Endometrial microvascular endothelial cells (primary cell): ENCODE data around the gene GABRG3. TPM values are rescaled to one million over a fixed set of nuclear protein-coding genes. Genes with fewer than 3 reads are reported as not detected.

Experiments
- in situ Hi-C: cut with HindIII; loops from 2 replicates; pipeline ENCODE4 v1.10.0; 2017; ENCODE audit warnings: low sequenced_read_pairs, low pct_unique_long_range_greater_than_20kb; ENCODE audit errors: inconsistent ontology term
- total RNA-seq: library from RNA; depleted of rRNA; stranded (reverse); fragments of >200 nt; gene quantifications from one replicate; pipeline ENCODE4 v1.2.3, GENCODE V29; 2015; ENCODE audit errors: inconsistent ontology term

The GABRG3 gene
- total RNA-seq, 1 donor from 2014 or later, result not detected

DNA sequence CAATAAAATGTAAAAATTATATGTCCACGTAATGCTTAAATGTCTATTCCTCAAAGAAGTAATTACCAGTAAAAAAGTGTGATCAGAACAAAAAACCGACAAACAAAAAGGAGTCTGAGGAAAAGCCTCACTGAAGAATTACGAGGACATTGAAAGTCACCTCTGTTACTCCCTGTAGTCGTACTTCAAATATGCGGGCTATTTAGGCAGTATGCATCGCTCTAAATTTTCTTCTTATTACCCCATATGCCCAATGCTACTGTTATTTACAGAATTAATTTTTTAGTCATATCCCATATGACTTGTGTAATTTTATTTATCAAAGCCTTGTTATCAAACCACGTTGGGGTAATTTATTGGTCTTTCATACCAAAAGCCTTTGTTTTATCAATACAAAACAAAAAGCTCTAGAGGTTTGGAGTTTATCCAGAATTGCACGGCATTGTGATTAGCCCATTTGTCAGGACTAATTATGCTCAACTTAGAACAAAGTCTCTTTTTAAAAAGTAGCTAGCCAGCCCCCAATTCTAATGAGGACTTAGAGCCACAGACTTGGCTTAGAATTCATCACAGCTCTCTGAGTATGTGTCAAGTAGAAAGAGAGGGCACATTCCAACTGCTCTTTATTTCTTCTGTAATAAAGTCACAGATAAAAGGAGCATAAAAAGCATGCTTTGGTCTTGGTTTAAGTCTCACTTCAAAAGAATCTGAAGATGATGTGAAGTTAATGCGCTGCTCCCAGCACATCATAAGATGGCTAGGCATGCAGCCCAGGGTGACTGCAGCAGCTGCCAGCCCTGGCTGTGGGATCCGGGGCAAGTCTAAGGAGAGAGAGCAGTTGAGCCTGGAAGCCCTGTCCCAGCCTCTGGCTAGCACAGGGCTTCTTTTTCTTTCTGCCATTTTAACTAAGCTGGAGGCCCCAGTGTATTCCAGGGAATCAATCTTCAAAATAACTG lies 521.0 kb downstream of the GABRG3 start:
- in situ Hi-C loops, result no loop called here

DNA sequence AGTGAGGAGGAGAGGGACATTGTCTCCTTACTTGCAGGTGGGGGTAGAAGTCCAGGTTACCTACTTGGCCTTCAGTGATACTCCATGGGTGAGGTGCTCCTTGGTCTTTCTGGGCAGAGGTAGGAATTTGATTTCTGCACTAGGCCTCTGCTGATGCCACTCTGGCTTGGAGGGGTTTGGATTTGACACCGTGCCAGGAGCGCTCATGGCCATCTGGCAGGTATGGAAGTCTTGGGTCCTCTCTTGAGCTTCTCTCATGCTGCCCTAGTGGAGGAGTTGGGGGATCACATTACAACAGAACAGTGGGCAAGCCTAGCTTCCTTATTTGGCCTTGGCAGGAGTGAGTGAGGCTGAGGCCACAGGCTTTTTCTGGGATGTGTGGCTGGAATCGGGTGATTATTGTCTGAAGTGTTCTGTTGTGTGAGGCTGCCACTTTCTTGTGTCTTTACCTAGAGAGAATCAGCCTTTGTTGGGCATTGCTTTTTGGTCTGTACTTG lies 525.0 kb downstream of the GABRG3 start:
- in situ Hi-C loops, result no loop called here

GRCh38 chr15:27498700-27499099 lies 527.7 kb downstream of the GABRG3 start:
- in situ Hi-C loops, result no loop called here

- in situ Hi-C loops, result no loop called here
Measured at GRCh38 chr15:27499191-27499590, 528.2 kb downstream of the GABRG3 start.

DNA sequence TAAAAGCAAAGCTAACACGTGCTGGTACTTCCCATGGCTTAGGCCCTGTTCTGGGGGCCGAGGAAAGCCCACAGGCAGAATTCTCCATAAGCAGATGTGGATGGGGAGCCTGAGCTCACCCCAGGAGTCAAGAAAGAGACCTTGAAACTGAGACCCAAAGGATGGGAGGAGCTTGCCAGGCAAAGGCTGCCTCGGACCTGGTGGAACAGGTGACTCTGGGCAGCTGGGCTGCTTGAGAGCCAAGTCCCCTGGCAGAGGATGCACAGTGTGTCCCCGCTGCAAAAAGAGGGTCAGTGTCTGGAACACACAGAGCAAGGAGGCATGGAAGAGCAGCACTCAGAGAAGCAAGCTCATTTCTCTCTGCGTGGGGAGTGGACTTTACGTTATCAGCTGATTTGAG lies 528.7 kb downstream of the GABRG3 start:
- in situ Hi-C loops, result no loop called here

GRCh38 chr15:27500206-27500605 lies 529.2 kb downstream of the GABRG3 start:
- in situ Hi-C loops, result no loop called here

- in situ Hi-C loops, result no loop called here
Measured at GRCh38 chr15:27506752-27507151, 535.8 kb downstream of the GABRG3 start.

DNA sequence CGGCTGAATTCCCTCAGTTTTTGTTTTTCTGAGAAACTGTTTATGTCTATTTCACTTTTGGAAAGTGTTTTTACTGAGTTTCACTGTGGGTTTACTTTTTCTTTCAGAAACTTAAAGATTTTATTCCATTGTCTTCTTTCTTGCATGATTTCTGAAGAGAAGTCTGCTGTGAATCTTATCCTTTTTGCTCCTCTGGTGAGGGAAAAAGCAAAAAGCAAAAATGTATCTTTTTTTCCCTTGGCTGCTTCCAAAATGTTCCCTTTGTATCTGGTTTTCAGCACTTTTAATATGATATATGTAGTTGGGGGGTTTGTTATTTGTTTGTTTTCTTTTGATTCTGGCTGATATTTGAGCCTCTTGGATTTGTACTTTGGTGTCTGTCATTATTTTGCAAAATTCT lies 538.0 kb downstream of the GABRG3 start:
- in situ Hi-C loops, result no loop called here

DNA sequence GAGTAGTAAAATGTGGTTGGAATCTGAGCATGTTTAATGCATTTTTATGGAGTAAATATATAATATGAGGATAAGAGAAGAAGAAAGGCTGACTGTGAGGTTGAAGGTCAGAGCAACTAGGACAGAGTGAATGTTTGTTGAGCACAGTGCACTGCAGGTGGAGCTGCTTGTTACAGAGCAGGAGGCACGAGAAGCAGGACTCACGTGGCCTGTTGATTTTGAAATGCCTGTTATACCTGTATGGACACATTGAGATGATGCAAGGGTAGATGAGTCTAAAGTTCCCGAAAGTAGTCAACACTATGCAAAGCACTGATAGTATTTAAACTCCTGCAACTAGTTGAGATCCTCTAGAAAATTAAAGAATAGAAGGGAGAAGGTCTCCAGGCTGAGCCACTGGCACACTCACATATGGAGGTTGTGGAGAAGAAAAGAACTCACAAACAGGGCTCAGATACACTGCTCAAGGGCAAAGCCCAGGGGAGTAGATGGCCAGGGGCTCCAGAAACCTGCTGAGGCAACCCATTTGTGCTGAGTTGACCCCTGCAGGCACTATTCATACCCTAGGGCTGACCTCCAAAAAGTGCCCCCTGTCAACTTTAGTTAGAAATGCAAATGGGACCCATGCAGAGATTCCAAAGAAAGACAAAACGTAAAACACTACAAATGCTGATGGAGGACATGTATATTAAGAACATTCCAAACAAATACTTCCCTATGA lies 541.5 kb downstream of the GABRG3 start:
- in situ Hi-C loops, result no loop called here

- in situ Hi-C loops, result no loop called here
Measured at GRCh38 chr15:27514526-27514925, 543.5 kb downstream of the GABRG3 start.

GRCh38 chr15:27527490-27528067 lies 556.6 kb downstream of the GABRG3 start:
- in situ Hi-C loops, result no loop called here

DNA sequence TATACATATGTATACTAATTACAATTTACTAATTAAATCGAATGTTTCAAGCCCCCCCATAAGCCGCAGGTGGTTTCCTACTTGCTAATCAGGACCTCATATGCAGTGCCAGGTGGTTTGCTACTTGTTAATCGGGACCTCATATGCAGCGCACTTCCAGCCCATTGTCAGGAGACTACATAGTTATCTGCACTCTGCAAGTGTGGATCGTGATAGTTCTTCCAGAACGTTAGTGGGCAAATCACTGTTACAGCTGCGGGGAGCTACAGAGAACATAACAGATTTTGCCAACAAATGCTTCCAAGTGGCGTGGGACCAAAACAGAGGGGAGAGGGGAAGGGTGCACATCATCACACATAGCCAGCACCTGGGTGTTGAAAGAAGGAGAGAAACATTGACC lies 558.4 kb downstream of the GABRG3 start:
- in situ Hi-C loops, result no loop called here

- in situ Hi-C loops, result no loop called here
Measured at GRCh38 chr15:27530994-27531393, 560.0 kb downstream of the GABRG3 start.

DNA sequence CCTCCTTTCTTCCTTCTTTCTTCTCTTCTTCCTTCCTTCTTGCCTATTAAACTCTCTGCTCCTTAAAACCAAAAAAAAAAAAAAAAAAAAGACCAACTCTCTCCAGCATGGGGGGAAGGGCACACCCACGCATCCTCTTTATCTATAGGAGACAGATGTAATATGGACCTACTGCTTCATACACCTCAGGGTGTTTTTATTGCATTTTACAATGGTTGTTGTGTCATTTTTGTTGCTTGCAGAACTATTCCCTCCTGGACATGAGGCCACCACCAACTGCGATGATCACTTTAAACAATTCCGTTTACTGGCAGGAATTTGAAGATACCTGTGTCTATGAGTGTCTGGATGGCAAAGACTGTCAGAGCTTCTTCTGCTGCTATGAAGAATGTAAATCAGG lies 561.4 kb downstream of the GABRG3 start:
- in situ Hi-C loops, result no loop called here

DNA sequence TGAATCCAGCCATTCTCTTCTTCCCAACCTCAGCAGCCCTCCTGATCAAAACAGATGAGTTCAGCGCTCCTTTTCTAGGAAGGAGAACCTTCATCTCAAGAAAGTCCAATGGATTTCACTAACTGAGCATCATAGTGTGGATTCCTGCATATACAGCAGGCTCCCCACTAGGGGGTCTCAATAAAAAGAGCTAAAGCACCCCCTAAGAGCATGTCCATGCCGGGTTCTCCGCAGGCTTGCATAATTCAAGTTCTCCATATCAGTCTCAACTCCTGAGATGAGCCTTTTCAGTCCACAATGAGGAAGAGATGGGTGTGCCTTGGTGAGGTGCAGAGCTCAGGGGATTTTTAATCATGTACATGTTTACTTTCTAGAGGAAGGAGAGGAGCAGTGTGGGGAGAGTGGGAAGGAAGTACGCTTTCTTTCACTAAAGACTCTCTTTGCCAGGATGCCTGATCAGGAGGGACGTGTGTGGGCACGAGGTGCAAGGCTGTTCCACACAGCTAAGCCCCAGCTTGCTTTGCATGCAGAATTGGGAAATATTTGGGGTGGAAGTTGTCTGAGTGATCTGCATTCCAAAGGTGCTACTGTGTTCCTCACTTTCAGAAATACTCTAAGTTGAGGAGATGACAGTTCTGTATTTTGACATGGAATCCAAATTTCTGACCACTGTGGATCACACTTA lies 564.6 kb downstream of the GABRG3 start:
- in situ Hi-C loops, result no loop called here

GRCh38 chr15:27538325-27538724 lies 567.3 kb downstream of the GABRG3 start:
- in situ Hi-C loops, result no loop called here

GRCh38 chr15:27541581-27541980 lies 570.6 kb downstream of the GABRG3 start:
- in situ Hi-C loops, result no loop called here

- in situ Hi-C loops, result no loop called here
Measured at GRCh38 chr15:27545494-27546255, 574.7 kb downstream of the GABRG3 start.
